ENCODE data around the gene TMPRSS9.

DNA sequence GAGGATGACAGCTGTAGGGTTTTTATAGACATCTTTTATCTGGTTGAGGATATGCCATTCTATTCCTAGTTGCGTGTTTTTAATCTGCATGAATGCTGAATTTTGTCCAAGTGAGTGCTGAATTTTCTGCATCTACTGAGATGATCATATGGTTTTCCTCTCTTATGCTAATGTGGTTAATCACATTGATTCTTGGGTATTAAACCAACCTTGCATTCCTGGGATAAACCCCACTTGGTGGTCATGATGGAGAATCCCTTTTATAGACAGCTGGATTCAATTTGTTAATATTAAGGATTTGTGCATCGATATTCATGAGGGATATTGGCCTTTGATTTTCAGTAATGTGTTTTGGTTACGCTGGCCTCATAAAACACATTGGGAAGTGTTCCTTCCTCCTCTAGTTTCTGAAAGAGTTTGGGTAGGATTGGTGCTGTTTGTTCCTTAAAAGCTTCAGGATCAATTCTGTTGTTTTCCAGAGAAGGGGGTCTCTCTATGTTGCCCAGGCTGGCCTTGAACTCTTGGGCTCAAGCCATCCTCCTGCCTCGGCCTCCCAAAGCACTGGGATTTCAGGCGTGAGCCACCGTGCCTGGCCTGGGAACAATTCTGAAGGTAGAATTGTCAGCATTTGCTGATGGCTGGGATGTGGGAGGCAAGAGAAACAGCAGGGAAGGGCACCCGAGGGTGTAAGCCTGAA lies 44.8 kb upstream of the TMPRSS9 start:
- TF ChIP-seq ETV6 (CRISPR knock-in tag; IDR thresholded peaks at IDR 0.05) (no peak), TEAD4 (CRISPR knock-in tag; IDR thresholded peaks at IDR 0.05) (no peak), ATF2 (CRISPR knock-in tag; IDR thresholded peaks at IDR 0.05; ENCODE audit: borderline replicate concordance, low read depth) (no peak), TEAD1 (CRISPR knock-in tag; IDR thresholded peaks at IDR 0.05) (no peak), NR1H2 (CRISPR knock-in tag; IDR thresholded peaks at IDR 0.05) (no peak), CTCF (IDR thresholded peaks at IDR 0.05) (no peak), NFYB (CRISPR knock-in tag; conservative IDR thresholded peaks at IDR 0.05; ENCODE audit: low read depth) (no peak), KAT7 (CRISPR knock-in tag; IDR thresholded peaks at IDR 0.05; ENCODE audit: borderline replicate concordance) (no peak), GABPB1 (CRISPR knock-in tag; IDR thresholded peaks at IDR 0.05) (no peak), JUN (CRISPR knock-in tag; IDR thresholded peaks at IDR 0.05) (no peak), NFATC4 (CRISPR knock-in tag; IDR thresholded peaks at IDR 0.05) (no peak)
- TF ChIP-seq, protein P1, sequence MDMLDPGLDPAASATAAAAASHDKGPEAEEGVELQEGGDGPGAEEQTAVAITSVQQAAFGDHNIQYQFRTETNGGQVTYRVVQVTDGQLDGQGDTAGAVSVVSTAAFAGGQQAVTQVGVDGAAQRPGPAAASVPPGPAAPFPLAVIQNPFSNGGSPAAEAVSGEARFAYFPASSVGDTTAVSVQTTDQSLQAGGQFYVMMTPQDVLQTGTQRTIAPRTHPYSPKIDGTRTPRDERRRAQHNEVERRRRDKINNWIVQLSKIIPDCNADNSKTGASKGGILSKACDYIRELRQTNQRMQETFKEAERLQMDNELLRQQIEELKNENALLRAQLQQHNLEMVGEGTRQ (CRISPR knock-in tag; IDR thresholded peaks at IDR 0.05) = no peak

Measured in WTC11 (cell line).